Hematopoietic multipotent progenitor cell treated with erythropoietin and hydrocortisone succinate and interleukin-3 and kit ligand, for 17 days (in vitro differentiated cells): Measurements from ENCODE around the gene DNAJC8.

ENCODE experiments used
- DNase-seq: peaks from one replicate; pipeline ENCODE4 v3.0.0-alpha.2; 2015; ENCODE audit warnings: low spot score

DNAJC8 gene

GRCh38 chr1:28249013-28249865 is 16.4 kb upstream of the DNAJC8 start:
- DNase-seq: peak; percentile 69

GRCh38 chr1:28248273-28249012 is 15.6 kb upstream of the DNAJC8 start:
- DNase-seq: peak; percentile 90

GRCh38 chr1:28247612-28248272 is 14.9 kb upstream of the DNAJC8 start:
- no peak for DNase-seq

- DNase-seq: peak; percentile 35
Measured at GRCh38 chr1:28246427-28246832, 13.6 kb upstream of the DNAJC8 start.

- no peak for DNase-seq
Measured at GRCh38 chr1:28244549-28245251, 11.9 kb upstream of the DNAJC8 start.

GRCh38 chr1:28243685-28244311 is 11.0 kb upstream of the DNAJC8 start:
- DNase-seq: no peak

GRCh38 chr1:28241638-28242241 is 8.9 kb upstream of the DNAJC8 start:
- no peak for DNase-seq

GRCh38 chr1:28240024-28240423 is 7.2 kb upstream of the DNAJC8 start:
- no peak for DNase-seq

- DNase-seq: no peak
Measured at GRCh38 chr1:28239004-28239403, 6.2 kb upstream of the DNAJC8 start.

GRCh38 chr1:28236656-28237322 is 4.0 kb upstream of the DNAJC8 start:
- DNase-seq: peak; percentile 60

GRCh38 chr1:28235755-28236655 is 3.2 kb upstream of the DNAJC8 start, which contains the start of gene ATP5IF1:
ATP5IF1 (plus strand) TSS chr1:28236124; CDS start chr1:28236184, 60 bp downstream.
- DNase-seq: peak; percentile 97

GRCh38 chr1:28233264-28233606 is 406 bp upstream of the DNAJC8 start:
- DNase-seq: no peak

- no peak for DNase-seq
Measured at GRCh38 chr1:28229996-28230395, 2.8 kb downstream of the DNAJC8 start.

- no peak for DNase-seq
Measured at GRCh38 chr1:28229089-28229488, 3.7 kb downstream of the DNAJC8 start.

- DNase-seq: peak; percentile 64
Measured at GRCh38 chr1:28213315-28213714, 19.5 kb downstream of the DNAJC8 start.

- no peak for DNase-seq
Measured at GRCh38 chr1:28209700-28210099, 23.1 kb downstream of the DNAJC8 start.

GRCh38 chr1:28208818-28209441 is 23.9 kb downstream of the DNAJC8 start:
- peak; percentile 65 for DNase-seq

- no peak for DNase-seq
Measured at GRCh38 chr1:28205243-28205642, 27.6 kb downstream of the DNAJC8 start.

- no peak for DNase-seq
Measured at GRCh38 chr1:28200234-28200873, 32.5 kb downstream of the DNAJC8 start.
